ENCODE measurements around the gene SLC50A1. TPM values are rescaled to one million over a fixed set of nuclear protein-coding genes. Genes with fewer than 3 reads are reported as not detected.

The SLC50A1 gene
- total and polyA plus RNA-seq, 4 donors, result 12.7 to 23.3 (median 18.2) TPM

- peak; percentile 42 for TF ChIP-seq YY1 (IDR thresholded peaks at IDR 0.05)
Measured at GRCh38 chr1:155127105-155127966, 8.3 kb upstream of the SLC50A1 start, which contains the start of gene EFNA1 (continued).

DNA sequence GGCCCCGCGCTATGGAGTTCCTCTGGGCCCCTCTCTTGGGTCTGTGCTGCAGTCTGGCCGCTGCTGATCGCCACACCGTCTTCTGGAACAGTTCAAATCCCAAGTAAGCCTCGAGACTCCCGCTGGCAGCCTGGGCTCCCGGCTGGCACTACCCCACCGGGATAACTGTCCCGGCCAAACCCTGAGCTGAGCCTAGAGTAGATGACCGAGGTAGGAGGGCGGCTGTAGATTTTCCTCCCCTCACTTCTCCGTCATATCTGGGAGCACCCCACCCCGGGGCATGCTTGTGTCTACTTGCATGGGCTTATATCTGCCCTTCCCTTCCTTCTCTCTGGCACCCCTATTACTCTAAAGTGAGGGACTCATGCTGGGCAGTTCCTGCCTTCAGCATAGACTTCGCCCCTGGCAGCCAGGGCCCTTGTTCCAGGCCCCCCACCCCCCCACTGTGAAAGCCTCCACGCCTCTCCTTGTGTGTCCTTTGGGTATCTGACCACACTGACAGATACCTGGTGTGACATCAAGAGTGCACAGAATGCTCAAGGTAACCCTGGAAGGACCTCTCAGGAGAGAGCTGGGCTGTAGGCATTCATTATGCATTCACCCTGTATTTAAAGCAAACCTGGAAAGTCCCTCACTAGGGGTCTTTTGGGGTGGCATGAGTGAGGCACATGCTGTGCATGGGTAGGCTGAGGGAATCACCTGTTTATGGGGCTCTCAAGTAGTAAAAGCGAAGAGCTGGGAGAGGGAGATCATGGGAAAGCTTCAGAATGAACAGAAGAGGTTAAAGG is 7.5 kb upstream of the SLC50A1 start:
- H3K4me1 ChIP-seq (ENCODE audit: control insufficient read depth in 4 of 4, insufficient read depth in 4 of 4, low read length in 3 of 4), result peaks cover 3 to 42% (median 24%) of the 10 kb centered on the region in 4 donors
- 2% methylated on average over 17 of the region's 17 CpGs for WGBS
- peak in 1 of 2 donors; percentile 23 for TF ChIP-seq JUND (IDR thresholded peaks at IDR 0.05)
- TF ChIP-seq HNF4G (IDR thresholded peaks at IDR 0.05), result no peak
- no peak for TF ChIP-seq NR2F2 (IDR thresholded peaks at IDR 0.05)
- TF ChIP-seq YY1 (IDR thresholded peaks at IDR 0.05), result peak; percentile 1
- TF ChIP-seq ATF3 (IDR thresholded peaks at IDR 0.05), result no peak
- no peak for TF ChIP-seq EGR1 (IDR thresholded peaks at IDR 0.05; ENCODE audit: low read depth in 2 of 2)
- TF ChIP-seq RAD21 (IDR thresholded peaks at IDR 0.05), result peak in 1 of 2 donors; percentile 16
- no peaks in the 10 kb centered on the region for H3K27me3 ChIP-seq (ENCODE audit: control insufficient read depth in 4 of 4, insufficient read depth in 4 of 4, low read length in 3 of 4)
- peak overlapping the region; percentile 99 to 100 for H3K27ac ChIP-seq (ENCODE audit: low read depth in 1 of 2, low read length in 2 of 2)
- H3K4me3 ChIP-seq (ENCODE audit: low read depth in 1 of 3, low read length in 3 of 3), result peak overlapping the region; percentile 62 to 99 (median 93)
- no peak for DNase-seq (ENCODE audit: low spot score)
- peak overlapping the region; percentile 99 to 100 for H3K9ac ChIP-seq (ENCODE audit: low read depth in 1 of 2, low read length in 2 of 2)
- no peaks in the 10 kb centered on the region for H3K9me3 ChIP-seq (ENCODE audit: control insufficient read depth in 4 of 4, low read length in 3 of 4)
- H3K36me3 ChIP-seq (ENCODE audit: control insufficient read depth in 4 of 4, insufficient read depth in 3 of 4, low read depth in 1 of 4, low read length in 3 of 4), result peaks cover under 1 to 13% (median 12%) of the 10 kb centered on the region in 4 donors

- peak overlapping the region; percentile 99 to 100 for H3K9ac ChIP-seq (ENCODE audit: low read depth in 1 of 2, low read length in 2 of 2)
- peak overlapping the region; percentile 99 to 100 for H3K27ac ChIP-seq (ENCODE audit: low read depth in 1 of 2, low read length in 2 of 2)
- peaks cover 3 to 46% (median 32%) of the 10 kb centered on the region in 4 donors for H3K4me1 ChIP-seq (ENCODE audit: control insufficient read depth in 4 of 4, insufficient read depth in 4 of 4, low read length in 3 of 4)
- TF ChIP-seq RXRA (IDR thresholded peaks at IDR 0.05) (peak; percentile 92 to 98), RAD21 (IDR thresholded peaks at IDR 0.05) (peak in 1 of 2 donors; percentile 45), YY1 (IDR thresholded peaks at IDR 0.05) (peak; percentile 28), ATF3 (IDR thresholded peaks at IDR 0.05) (peak; percentile 46), JUND (IDR thresholded peaks at IDR 0.05) (no peak), SP1 (IDR thresholded peaks at IDR 0.05) (peak; percentile 92), TAF1 (conservative IDR thresholded peaks at IDR 0.05) (peak; percentile 33), FOXA2 (IDR thresholded peaks at IDR 0.05) (no peak), HNF4A (conservative IDR thresholded peaks at IDR 0.05) (peak; percentile 82 to 93), HNF4G (IDR thresholded peaks at IDR 0.05) (peak; percentile 93), ZBTB33 (IDR thresholded peaks at IDR 0.05) (no peak), GABPA (IDR thresholded peaks at IDR 0.05 in 1 of 2, conservative IDR thresholded peaks at IDR 0.05 in 1 of 2) (peak in 1 of 2 donors; percentile 36), MAX (IDR thresholded peaks at IDR 0.05) (no peak), NR2F2 (IDR thresholded peaks at IDR 0.05) (peak; percentile 88), FOXA1 (IDR thresholded peaks at IDR 0.05) (no peak), EGR1 (IDR thresholded peaks at IDR 0.05; ENCODE audit: low read depth in 2 of 2) (peak; percentile 10 to 39)
- TF ChIP-seq, protein P1, sequence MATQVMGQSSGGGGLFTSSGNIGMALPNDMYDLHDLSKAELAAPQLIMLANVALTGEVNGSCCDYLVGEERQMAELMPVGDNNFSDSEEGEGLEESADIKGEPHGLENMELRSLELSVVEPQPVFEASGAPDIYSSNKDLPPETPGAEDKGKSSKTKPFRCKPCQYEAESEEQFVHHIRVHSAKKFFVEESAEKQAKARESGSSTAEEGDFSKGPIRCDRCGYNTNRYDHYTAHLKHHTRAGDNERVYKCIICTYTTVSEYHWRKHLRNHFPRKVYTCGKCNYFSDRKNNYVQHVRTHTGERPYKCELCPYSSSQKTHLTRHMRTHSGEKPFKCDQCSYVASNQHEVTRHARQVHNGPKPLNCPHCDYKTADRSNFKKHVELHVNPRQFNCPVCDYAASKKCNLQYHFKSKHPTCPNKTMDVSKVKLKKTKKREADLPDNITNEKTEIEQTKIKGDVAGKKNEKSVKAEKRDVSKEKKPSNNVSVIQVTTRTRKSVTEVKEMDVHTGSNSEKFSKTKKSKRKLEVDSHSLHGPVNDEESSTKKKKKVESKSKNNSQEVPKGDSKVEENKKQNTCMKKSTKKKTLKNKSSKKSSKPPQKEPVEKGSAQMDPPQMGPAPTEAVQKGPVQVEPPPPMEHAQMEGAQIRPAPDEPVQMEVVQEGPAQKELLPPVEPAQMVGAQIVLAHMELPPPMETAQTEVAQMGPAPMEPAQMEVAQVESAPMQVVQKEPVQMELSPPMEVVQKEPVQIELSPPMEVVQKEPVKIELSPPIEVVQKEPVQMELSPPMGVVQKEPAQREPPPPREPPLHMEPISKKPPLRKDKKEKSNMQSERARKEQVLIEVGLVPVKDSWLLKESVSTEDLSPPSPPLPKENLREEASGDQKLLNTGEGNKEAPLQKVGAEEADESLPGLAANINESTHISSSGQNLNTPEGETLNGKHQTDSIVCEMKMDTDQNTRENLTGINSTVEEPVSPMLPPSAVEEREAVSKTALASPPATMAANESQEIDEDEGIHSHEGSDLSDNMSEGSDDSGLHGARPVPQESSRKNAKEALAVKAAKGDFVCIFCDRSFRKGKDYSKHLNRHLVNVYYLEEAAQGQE (IDR thresholded peaks at IDR 0.05), result peak; percentile 52
Measured at GRCh38 chr1:155128755-155129473, 6.7 kb upstream of the SLC50A1 start.

More at GRCh38 chr1:155128755-155129473, 6.7 kb upstream of the SLC50A1 start:
- peak overlapping the region; percentile 62 to 99 (median 93) for H3K4me3 ChIP-seq (ENCODE audit: low read depth in 1 of 3, low read length in 3 of 3)
- H3K36me3 ChIP-seq (ENCODE audit: control insufficient read depth in 4 of 4, insufficient read depth in 3 of 4, low read depth in 1 of 4, low read length in 3 of 4), result peaks cover 8 to 19% (median 16%) of the 10 kb centered on the region in 4 donors
- no peak for DNase-seq (ENCODE audit: low spot score)
- WGBS, result 3% methylated on average over 14 of the region's 14 CpGs
- H3K9me3 ChIP-seq (ENCODE audit: control insufficient read depth in 4 of 4, low read length in 3 of 4), result no peaks in the 10 kb centered on the region
- H3K27me3 ChIP-seq (ENCODE audit: control insufficient read depth in 4 of 4, insufficient read depth in 4 of 4, low read length in 3 of 4), result no peaks in the 10 kb centered on the region

Measured in liver (tissue), 9 donors.